Measurements from ENCODE around the gene PARP12. TPM values are rescaled to one million over a fixed set of nuclear protein-coding genes. Genes with fewer than 3 reads are reported as not detected.

The PARP12 gene
- total RNA-seq, 1 donor from 2014 or later: 3.4 TPM

- H3K4me1 Mint-ChIP-seq (ENCODE audit: low read depth): no peaks in the 10 kb centered on the region
- no peaks in the 10 kb centered on the region for H3K9me3 Mint-ChIP-seq (ENCODE audit: low read depth)
- no peak for TF ChIP-seq CTCF (IDR thresholded peaks at IDR 0.05; ENCODE audit: unreplicated experiment)
- H3K36me3 Mint-ChIP-seq (ENCODE audit: insufficient read depth): no peaks in the 10 kb centered on the region
- DNase-seq (ENCODE audit: low spot score, unreplicated experiment): no peak
- H3K27me3 Mint-ChIP-seq: peaks cover 3% of the 10 kb centered on the region
- no peak overlapping the region for H3K27ac Mint-ChIP-seq
- no peak overlapping the region for H3K4me3 Mint-ChIP-seq (ENCODE audit: low read depth)
Observed at GRCh38 chr7:140031364-140031763, 31.4 kb downstream of the PARP12 start.

DNA sequence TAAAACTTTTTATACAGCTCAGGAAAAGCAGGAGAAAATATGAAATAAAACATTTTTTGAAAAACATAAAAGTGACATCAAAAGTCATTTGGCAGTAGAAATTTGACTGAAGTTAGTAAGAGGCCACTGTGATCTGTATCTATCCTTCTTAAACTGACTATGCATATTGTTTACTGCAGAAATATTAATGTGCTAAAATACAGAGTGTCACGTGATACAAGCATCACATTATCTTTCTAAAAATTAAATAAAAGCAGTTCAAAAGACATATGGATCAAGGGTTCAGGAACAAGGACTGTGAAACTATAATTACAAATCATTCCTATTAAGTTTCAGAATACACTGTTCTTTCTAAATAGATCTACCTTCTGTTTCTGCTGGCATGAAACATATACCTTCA, 33.7 kb downstream of the PARP12 start:
- Mint-ChIP-seq H3K9me3 (ENCODE audit: low read depth) (no peaks in the 10 kb centered on the region), H3K36me3 (ENCODE audit: insufficient read depth) (no peaks in the 10 kb centered on the region), H3K4me3 (ENCODE audit: low read depth) (no peak overlapping the region), H3K4me1 (ENCODE audit: low read depth) (no peaks in the 10 kb centered on the region), H3K27me3 (peaks cover 7% of the 10 kb centered on the region), H3K27ac (no peak overlapping the region)
- no peak for TF ChIP-seq CTCF (IDR thresholded peaks at IDR 0.05; ENCODE audit: unreplicated experiment)
- DNase-seq (ENCODE audit: low spot score, unreplicated experiment): no peak

DNA sequence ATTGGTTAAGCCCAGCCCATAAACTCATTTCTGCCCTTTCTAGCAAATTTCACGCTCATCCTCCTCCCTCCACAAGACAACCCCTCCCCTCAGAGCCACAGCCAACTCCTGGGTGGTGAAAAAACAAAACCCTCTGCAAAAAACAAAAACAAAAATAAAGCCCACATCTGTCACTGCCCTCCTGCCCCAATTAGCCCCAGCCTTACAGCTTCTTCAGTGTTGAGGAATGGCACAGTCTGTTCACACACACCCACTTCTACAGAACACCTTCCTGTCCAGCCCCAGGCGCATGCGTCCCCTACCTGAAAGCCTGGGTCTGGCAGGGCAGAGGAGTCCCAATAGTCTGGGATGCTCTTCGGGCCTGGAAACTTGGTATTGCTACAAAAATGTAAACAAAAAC, 34.4 kb downstream of the PARP12 start:
- Mint-ChIP-seq H3K27ac (no peak overlapping the region), H3K27me3 (peaks cover 7% of the 10 kb centered on the region), H3K4me1 (ENCODE audit: low read depth) (no peaks in the 10 kb centered on the region), H3K36me3 (ENCODE audit: insufficient read depth) (no peaks in the 10 kb centered on the region), H3K9me3 (ENCODE audit: low read depth) (no peaks in the 10 kb centered on the region), H3K4me3 (ENCODE audit: low read depth) (no peak overlapping the region)
- no peak for TF ChIP-seq CTCF (IDR thresholded peaks at IDR 0.05; ENCODE audit: unreplicated experiment)
- no peak for DNase-seq (ENCODE audit: low spot score, unreplicated experiment)

- Mint-ChIP-seq H3K9me3 (ENCODE audit: low read depth) (no peaks in the 10 kb centered on the region), H3K4me1 (ENCODE audit: low read depth) (no peaks in the 10 kb centered on the region), H3K4me3 (ENCODE audit: low read depth) (no peak overlapping the region), H3K36me3 (ENCODE audit: insufficient read depth) (no peaks in the 10 kb centered on the region), H3K27ac (no peak overlapping the region), H3K27me3 (peaks cover 7% of the 10 kb centered on the region)
- TF ChIP-seq CTCF (IDR thresholded peaks at IDR 0.05; ENCODE audit: unreplicated experiment): no peak
- DNase-seq (ENCODE audit: low spot score, unreplicated experiment): no peak
Observed at GRCh38 chr7:140027858-140028257, 34.9 kb downstream of the PARP12 start.

GRCh38 chr7:140026935-140027334, 35.8 kb downstream of the PARP12 start:
- H3K4me1 Mint-ChIP-seq (ENCODE audit: low read depth): no peaks in the 10 kb centered on the region
- no peaks in the 10 kb centered on the region for H3K36me3 Mint-ChIP-seq (ENCODE audit: insufficient read depth)
- no peak for TF ChIP-seq CTCF (IDR thresholded peaks at IDR 0.05; ENCODE audit: unreplicated experiment)
- H3K27ac Mint-ChIP-seq: no peak overlapping the region
- no peak overlapping the region for H3K4me3 Mint-ChIP-seq (ENCODE audit: low read depth)
- peaks cover 12% of the 10 kb centered on the region for H3K27me3 Mint-ChIP-seq
- no peaks in the 10 kb centered on the region for H3K9me3 Mint-ChIP-seq (ENCODE audit: low read depth)
- no peak for DNase-seq (ENCODE audit: low spot score, unreplicated experiment)
